DND-41 (cell line): ENCODE measurements around the gene TAF4.

Experiments
- CTCF ChIP-seq: IDR thresholded peaks from 2 replicates; pipeline ENCODE4 v1.5.1; 2012; ENCODE audit warnings: borderline replicate concordance, low read length, moderate library complexity, mild to moderate bottlenecking; ENCODE audit not compliant: poor library complexity, severe bottlenecking; ENCODE audit errors: extremely low read depth
- EZH2 ChIP-seq: IDR thresholded peaks from 3 replicates; pipeline ENCODE4 v1.6.1; 2012; ENCODE audit warnings: borderline replicate concordance, low read depth, mild to moderate bottlenecking, moderate library complexity, low read length, inconsistent platforms; ENCODE audit not compliant: severe bottlenecking

- TF ChIP-seq CTCF (no peak), EZH2 (no peak)
These were observed 136.1 kb downstream of the TAF4 start for GRCh38 chr20:61929561-61929960.
